Coronary artery (tissue), 2 donors: Measurements from ENCODE around the gene TMEM255B.

Source experiments
- DNase-seq: peaks from one replicate; pipeline ENCODE4 v3.0.0-alpha.2; 2017; ENCODE audit warnings: low spot score
- H3K27ac ChIP-seq, 2 donors: fragments of 200-600 bp; sonication (generic); one replicate each; pipeline ENCODE4 v1.5.1; 2016 to 2019
- H3K4me3 ChIP-seq: fragments of 200-600 bp; sonication (generic); 2 replicates; pipeline ENCODE4 v1.5.1; 2016; ENCODE audit warnings: mild to moderate bottlenecking, moderate library complexity
- TF ChIP-seq, protein P1 (sequence below): fragments of 200-600 bp; sonication (generic); IDR thresholded peaks from one replicate; pipeline ENCODE4 v1.5.1; 2019; ENCODE audit warnings: antibody characterized with exemption

Gene TMEM255B

DNA sequence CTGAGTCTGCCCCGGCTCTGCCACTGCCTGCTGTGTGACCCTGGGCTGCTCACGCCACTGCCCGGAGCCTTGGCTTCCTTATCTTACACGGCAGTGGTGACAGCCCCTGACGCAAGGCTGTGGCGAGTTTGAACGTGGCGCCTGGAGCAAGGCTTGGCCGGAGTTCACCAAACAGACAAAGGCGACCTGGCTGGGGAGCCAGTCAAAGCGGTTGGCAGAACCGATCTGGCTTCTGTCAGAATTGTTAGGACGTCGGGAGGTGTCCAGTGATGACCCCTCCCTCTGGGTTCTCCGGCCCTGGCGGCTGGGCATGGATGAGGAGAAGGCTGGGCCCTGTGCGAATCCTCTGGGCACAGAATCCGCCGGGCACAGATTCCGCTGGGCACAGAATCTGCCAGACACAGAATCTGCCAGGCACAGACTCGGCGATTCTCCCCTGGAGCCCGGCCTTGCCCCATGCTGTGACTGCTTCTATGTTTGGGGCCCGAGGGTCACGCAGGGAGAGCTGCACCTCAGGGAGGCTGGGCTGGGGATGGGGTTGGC is 11.7 kb upstream of the TMEM255B start:
- TF ChIP-seq, protein P1, sequence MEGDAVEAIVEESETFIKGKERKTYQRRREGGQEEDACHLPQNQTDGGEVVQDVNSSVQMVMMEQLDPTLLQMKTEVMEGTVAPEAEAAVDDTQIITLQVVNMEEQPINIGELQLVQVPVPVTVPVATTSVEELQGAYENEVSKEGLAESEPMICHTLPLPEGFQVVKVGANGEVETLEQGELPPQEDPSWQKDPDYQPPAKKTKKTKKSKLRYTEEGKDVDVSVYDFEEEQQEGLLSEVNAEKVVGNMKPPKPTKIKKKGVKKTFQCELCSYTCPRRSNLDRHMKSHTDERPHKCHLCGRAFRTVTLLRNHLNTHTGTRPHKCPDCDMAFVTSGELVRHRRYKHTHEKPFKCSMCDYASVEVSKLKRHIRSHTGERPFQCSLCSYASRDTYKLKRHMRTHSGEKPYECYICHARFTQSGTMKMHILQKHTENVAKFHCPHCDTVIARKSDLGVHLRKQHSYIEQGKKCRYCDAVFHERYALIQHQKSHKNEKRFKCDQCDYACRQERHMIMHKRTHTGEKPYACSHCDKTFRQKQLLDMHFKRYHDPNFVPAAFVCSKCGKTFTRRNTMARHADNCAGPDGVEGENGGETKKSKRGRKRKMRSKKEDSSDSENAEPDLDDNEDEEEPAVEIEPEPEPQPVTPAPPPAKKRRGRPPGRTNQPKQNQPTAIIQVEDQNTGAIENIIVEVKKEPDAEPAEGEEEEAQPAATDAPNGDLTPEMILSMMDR = no peak
- Histone ChIP-seq H3K27ac (no peak overlapping the region), H3K4me3 (no peak overlapping the region)
- no peak for DNase-seq

DNA sequence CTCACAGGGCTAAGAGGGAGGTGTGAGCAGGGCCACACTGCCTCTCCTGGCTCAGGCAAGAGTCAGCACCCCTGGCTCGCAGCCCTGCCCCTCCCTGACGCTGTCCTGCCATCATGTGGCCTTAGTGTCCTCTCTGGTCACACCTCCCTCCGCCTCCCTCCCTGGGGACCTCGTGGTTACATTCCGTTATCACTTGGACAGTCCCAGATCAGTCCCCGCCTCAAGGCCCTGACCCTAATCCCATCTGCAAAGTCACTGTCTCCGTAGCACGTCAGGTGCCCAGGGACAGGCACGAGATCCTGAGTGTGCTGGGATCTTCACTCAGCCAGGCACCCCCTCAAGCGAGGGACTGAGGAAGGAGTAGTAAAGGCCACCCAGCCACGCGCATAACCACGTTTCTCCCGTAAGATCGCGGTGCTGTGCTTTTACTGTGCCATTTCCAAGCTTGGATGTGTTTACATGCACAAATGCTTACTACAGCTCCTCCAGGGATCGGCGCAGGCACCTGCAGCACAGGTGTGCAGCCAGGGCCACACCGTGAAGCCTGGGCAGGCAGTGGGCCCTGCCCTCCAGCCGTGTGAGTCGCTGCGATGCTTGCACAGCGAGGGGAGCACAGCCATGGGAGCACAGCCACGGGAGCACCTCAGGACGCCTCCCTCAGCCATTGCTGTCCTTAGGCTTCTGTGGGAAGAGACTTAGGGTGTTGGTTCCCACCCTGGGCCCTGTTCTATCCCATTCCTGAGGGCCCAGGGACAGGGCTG is 10.7 kb upstream of the TMEM255B start:
- Histone ChIP-seq H3K27ac (no peak overlapping the region), H3K4me3 (no peak overlapping the region)
- no peak for DNase-seq
- TF ChIP-seq, protein P1 = no peak

DNA sequence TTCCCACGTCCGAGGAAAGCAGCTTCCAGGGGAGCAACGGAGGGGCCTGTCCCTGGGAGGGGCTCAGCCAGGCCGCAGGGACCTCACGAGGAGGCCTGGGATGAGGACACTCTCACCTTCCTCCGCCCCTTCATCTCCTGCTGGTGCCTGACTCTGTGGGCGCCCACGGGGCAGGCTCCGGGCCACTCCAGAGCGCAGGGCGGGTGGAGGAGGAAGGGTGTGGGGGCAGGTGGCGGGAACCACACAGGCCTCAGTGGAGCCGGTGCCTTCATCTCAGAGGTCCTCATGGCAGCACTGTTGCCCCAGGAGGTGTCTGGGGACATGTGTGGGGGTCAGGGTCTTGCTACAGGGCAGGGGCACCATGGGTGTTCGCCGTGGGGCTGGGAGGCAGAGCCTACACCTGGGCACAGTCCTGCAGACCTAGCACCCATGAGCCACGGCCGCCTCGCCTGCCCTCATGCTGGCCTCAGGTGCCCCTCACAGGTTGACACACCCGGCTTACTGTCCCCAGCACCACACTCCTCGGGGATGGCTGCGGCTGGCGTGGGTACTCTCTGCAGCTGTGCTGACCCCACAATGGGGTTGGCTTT is 10.1 kb upstream of the TMEM255B start:
- H3K4me3 ChIP-seq = no peak overlapping the region
- no peak overlapping the region for H3K27ac ChIP-seq
- no peak for DNase-seq
- TF ChIP-seq, protein P1 = no peak

DNA sequence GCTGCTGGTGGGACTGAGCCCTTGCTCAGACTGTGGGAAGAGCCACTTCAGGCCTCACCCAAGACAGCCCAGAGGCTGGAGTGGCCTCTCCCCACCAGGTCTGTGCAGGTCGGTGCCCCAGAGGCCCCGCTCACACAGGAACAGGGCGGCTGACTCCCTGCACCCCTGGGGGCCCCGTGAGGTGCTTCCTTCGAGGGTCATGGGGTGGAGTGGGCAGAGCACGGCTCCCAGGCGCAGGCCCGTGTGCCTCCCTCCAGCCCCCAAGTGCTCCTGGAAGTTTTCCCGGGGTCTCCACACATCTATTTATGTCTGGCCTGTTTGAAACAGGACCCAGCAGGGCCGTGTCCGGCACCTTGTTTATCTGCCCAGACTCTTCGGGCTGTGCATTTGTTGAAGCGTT is 9.5 kb upstream of the TMEM255B start:
- Histone ChIP-seq H3K4me3 (no peak overlapping the region), H3K27ac (no peak overlapping the region)
- TF ChIP-seq, protein P1 = no peak
- DNase-seq = no peak

DNA sequence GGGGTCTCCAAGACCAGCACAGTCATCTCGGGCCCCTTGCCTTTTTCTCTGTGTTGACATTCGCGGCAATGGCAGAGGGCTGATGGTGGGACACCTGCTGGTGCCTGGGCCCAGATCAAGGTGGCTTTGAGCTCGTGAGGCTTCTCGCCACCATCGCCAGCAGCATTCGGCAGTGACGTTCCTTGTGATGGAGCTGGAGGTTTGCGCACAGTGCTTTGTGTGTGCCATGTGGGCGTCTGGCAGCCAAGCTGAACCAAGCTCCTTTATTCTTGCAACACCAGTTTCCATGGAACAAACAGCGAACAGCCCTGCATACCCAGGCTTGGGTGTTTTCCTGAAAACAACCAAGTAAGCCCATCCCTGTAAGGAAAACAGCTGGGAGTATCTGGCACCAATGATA is 9.1 kb upstream of the TMEM255B start:
- no peak overlapping the region for H3K4me3 ChIP-seq
- no peak overlapping the region for H3K27ac ChIP-seq
- no peak for DNase-seq
- TF ChIP-seq, protein P1 = no peak

DNA sequence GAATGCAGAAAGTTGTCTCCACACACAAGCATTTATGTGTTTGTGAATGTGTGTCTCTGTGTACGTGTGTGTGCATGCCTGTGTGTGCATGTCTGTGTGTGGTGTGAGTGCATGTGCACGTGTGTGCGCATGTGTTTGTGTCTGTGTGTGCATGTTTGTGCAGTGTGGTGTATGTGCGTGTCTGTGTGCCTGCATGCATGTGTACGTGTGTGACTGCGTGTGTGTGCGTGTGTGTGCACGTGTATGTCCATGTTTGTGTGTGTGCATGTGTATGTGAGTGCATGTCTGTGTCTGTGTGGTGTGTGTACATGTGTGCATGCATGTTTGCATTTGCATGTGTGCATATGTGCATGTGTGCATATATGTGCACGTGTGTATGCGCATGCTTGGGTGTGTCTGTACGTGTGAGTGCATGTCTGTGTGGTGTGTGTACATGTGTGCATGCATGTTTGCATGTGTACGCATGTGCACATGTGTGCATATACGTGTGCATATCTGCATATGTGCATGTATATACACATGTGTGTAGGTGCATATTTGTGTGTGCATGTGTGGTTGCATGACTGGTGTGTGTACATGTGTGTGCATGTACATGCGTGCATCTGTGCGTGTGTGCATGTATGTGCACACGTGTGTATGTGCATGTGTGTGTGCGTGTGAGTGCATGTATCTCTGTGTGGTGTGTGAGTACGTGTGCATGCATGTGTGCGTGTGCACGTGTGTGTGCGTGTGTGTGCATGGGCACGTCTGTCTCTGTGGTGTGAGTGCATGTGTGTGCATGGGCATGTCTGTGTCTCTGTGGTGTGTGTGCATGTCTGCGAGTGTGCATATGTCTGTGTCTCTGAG is 8.2 kb upstream of the TMEM255B start:
- Histone ChIP-seq H3K27ac (no peak overlapping the region), H3K4me3 (no peak overlapping the region)
- TF ChIP-seq, protein P1 = no peak
- no peak for DNase-seq
